C1 segment of cervical spinal cord (tissue), 14 donors: ENCODE measurements around the gene FCN1.
"Not testable (repeated sequence)": the region's sequence is repeated elsewhere in the genome, so short reads cannot be mapped to it uniquely, and the experiment has no call there.

Source experiments
- DNase-seq, 14 donors: peaks; one replicate each; lab custom pipeline; 2025; lab: John Stamatoyannopoulos, UW

The FCN1 gene

GRCh38 chr9:134877541-134877940 is 40.2 kb downstream of the FCN1 start:
- DNase-seq: no peak

DNA sequence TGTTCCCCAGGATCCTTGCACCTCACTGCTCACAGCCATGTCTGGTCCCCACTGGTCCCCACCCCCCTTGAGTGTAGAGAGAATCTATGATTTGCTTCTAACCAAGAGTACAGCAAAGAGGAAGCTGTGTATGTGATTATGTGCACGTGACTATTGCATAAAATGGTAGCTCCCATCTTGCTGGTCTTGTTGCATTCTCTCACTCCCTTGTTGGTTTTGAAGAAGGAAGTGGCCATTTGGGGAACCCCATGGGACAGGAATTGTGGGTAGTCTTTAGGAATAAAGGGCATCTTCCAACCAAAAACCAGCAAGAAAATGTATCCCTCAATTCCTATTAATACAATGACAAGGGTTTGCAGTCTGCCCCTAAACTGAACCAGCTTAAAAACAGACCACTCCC is 42.3 kb downstream of the FCN1 start:
- DNase-seq: no peak

GRCh38 chr9:134872482-134873231 is 45.1 kb downstream of the FCN1 start:
- no peak for DNase-seq

DNA sequence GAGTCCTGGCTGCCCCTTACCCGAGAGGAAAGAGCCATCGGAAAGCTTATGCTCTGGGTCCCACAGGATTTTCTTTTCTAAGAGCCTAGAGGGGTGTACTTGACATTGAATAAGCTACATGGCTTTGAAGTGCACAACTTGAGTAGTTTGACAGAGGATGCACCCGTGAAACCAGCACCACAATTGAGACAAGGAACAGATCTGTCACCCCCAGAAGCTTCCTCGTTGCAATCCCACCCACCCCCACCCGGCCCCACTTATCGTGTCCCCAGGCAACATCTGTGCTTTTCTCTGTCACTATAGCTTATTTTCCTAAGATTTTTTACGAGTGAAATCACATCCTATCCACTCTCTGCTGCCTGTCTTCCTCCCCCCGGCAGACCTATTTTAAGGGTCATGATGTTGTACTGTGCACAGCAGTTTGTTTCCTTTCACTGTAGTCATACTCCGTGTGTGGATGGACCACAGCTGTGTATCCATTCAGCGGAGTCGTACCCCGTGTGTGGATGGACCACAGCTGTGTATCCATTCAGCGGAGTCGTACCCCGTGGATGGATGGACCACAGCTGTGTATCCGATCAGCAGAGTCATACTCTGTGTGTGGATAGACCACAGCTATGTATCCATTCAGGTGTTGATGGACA is 45.9 kb downstream of the FCN1 start:
- DNase-seq: no peak

DNA sequence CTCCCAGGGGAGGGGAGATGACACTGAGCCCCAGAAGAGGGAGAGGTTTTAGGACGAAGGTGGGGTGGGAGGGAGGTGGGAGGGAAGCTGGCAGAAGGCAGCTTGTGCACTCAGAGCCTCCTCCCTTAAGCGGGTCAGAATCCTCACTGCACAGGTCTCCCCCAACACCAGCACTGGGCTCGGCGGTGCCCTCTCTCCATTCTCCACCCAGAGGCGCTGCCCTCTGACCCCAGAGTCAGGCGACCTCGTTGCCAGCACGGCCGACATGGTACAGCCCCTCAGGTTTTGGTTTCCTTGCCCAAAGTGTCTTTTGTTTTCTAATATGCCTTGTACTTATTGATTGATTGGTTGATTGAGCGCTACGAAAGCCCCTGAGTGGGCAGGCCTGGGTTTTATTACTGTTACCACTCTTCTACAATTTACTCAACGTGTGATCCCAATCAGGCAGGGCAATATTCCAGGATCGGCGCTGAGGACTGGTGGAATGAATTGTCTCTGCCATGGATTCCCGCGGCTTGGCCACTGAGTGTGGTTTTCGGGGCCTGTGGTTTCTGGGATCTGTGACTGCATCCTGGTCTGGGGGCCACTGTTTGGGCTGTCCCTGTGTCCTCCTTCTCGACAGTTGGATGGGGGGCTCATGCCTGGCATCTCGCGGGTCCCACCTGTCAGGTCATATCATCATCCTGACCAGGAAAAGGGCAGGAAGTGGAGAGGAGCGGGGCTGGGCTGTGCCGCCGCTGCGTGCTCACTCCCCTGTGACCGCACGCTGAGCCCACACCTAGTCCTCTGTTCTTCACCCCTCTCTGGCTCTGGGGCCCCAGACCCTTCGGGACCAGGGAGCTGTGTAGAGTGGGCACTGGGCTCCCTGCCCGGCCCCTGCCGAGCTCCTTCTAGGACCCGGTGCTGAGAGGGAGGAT is 46.7 kb downstream of the FCN1 start:
- no peak for DNase-seq

GRCh38 chr9:134870301-134870694 is 47.4 kb downstream of the FCN1 start:
- DNase-seq: no peak

GRCh38 chr9:134869554-134870300 is 48.0 kb downstream of the FCN1 start:
- no peak for DNase-seq

DNA sequence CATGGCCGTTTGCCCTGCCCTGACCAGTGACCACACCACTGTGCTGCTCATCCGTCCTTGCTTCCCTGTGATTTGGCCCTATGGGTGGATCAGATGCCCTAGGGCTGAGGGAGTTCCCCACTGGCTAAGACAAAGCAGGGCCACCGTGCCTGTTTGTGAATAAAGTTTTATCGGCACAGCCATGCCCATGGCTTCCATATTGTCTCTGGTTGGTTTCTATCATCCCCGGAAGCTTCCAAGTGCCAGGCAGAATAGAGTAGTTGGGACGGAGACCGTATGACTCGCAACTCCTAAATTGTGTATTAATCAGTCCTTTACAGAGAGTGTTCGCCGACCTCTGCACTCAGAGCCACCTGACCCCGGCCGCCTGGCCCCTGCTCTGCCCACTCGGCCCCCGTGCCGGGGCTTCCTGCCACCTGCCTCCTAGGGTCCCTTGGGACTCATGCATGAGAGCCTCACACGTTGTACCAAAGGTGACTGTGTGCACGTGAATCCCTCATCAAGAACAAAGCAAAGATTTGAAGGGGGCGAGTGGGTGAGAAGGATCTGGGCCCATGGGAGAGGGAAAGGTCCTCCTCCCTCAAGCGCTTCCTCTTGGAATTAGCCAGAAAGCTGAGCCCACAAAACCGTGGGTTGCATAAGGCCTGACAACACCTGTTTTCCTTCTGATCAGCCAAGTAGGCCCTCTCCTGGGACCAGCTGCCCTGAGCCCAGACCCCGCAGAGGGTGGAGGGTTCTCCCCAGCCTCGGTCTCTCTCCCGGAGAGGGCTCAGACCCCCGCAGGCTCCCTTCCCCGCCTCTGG is 48.8 kb downstream of the FCN1 start:
- DNase-seq: no peak

- DNase-seq: no peak
Measured at GRCh38 chr9:134867917-134868750, 49.6 kb downstream of the FCN1 start.

- DNase-seq: no peak
Measured at GRCh38 chr9:134864821-134865190, 52.9 kb downstream of the FCN1 start.

GRCh38 chr9:134863941-134864820 is 53.5 kb downstream of the FCN1 start:
- peak in 2 of 14 donors; percentile 2 to 17 for DNase-seq

- DNase-seq: no peak
Measured at GRCh38 chr9:134863306-134863902, 54.3 kb downstream of the FCN1 start.

GRCh38 chr9:134861595-134862334 is 55.9 kb downstream of the FCN1 start:
- DNase-seq: no peak

GRCh38 chr9:134860510-134860909 is 57.2 kb downstream of the FCN1 start:
- DNase-seq: no peak

- DNase-seq: no peak
Measured at GRCh38 chr9:134858051-134858841, 59.5 kb downstream of the FCN1 start.

DNA sequence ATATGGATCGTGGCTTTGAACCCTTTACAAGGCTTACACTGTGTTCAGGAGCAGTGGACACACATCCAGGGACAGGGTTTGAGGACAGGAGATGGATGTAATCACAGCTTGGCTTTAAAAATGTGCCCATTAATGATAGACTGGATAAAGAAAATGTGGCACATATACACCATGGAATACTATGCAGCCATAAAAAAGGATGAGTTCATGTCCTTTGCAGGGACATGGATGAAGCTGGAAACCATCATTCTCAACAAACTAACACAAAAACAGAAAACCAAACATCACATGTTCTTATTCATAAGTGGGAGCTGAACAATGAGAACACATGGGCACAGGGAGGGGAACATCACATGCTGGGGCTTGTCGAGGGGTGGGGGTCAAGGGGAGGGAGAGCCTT is 60.3 kb downstream of the FCN1 start:
- not testable (repeated sequence) for DNase-seq

DNA sequence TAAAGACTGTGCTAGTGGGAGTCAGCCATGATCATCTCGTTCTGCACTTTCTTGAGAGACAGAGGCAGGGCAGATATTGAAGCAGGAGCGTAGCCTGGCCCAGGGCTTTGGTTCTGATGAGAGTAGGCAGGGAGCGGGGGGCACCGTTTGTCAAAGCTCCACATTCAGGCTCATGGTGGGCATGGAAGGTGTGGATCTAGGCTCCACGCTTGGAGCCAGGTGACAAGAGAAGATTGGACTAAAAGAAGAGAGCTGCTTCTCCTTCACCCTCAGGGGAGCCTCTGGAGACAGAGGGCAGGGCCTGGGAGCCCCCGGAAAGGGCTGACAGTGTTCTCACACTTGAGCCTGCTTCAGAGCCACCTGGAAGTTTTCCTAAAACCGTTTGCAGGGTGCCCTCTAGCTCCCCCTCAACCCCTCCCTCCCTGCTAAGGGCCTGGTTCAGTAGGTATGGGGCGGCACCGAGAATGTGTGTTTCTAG is 61.8 kb downstream of the FCN1 start:
- no peak for DNase-seq
